NT2/D1 (cell line): Measurements from ENCODE around the gene XIRP2.

ENCODE experiments used
- SUZ12 ChIP-seq: IDR thresholded peaks from 2 replicates; pipeline ENCODE4 v1.6.1; 2011; ENCODE audit not compliant: insufficient read length, insufficient read depth; ENCODE audit errors: extremely low read depth
- YY1 ChIP-seq: IDR thresholded peaks from 2 replicates; pipeline ENCODE4 v1.6.1; 2011; ENCODE audit not compliant: insufficient read length, insufficient read depth
- ZNF274 ChIP-seq: IDR thresholded peaks from 2 replicates; pipeline ENCODE4 v1.6.1; 2011; ENCODE audit warnings: mild to moderate bottlenecking, low read depth, low read length

DNA sequence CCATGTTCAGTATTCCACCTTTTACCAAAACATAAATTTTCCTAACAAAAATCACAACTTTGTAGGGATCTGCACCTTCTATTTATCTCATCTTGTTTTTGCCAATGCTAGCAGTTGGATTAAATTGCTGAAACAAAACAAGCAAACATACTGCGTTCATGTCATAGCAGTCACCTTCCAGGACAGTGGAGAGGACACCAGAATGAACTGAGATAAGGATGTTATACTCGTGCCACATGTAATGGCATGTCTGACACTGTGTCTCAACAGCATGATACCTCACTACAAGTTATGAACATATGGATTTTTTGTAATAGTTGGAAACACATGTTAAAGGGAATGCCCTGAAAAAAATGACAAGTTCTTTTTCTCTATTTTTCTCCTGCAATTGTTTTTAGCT, 245.3 kb downstream of the XIRP2 start:
- TF ChIP-seq YY1 (no peak), ZNF274 (no peak), SUZ12 (no peak)
